ENCODE measurements around the gene DCTN4. TPM values are rescaled to one million over a fixed set of nuclear protein-coding genes. Genes with fewer than 3 reads are reported as not detected.

DCTN4 gene
- total RNA-seq, 1 experiment from 2014 or later, result 51.9 TPM

DNA sequence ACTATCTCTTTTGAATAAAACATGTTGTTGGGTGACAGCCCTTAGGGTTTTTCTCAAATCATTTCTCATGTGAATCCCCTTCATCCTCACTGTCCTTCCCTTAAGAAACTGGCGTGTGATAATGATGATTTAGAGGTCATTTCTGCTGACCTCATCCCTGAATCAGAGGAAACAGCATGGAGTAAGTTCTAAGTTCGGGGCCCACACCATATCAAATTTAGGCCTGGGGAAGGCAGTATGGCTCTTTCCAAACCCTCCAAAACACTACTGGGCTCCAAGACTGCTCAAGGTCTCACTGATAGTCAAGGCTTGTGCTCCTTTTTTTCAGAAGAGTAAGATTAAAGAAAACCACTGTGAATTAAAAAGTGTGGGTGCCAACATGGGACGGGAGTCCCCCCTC is 18.9 kb upstream of the DCTN4 start:
- intact Hi-C loops (cut with micrococcal nuclease; ENCODE audit: unreplicated experiment), result no loop called here
- peak overlapping the region; percentile 98 for H3K4me3 Mint-ChIP-seq (ENCODE audit: low read depth, unreplicated experiment)
- no peaks in the 10 kb centered on the region for H3K27me3 Mint-ChIP-seq (ENCODE audit: unreplicated experiment)
- no peak overlapping the region for H3K27ac Mint-ChIP-seq (ENCODE audit: unreplicated experiment)
- no TSS peak for BruUV-seq (replicated peaks)
- TF ChIP-seq CTCF (IDR thresholded peaks at IDR 0.05; ENCODE audit: unreplicated experiment), result no peak
- H3K4me1 Mint-ChIP-seq (ENCODE audit: low read depth, unreplicated experiment), result peaks cover 23% of the 10 kb centered on the region
- no peak for DNase-seq
- H3K36me3 Mint-ChIP-seq (ENCODE audit: insufficient read depth, unreplicated experiment), result peaks cover 19% of the 10 kb centered on the region
- CTCF ChIA-PET, result interaction anchor here (0.5 to 1.6 kb wide), 6 partner anchors 12 to 642 kb away, joined by 3 to 10 read pairs (median 4); partner anchors contain the start of genes DCTN4 and RBM22
- H3K9me3 Mint-ChIP-seq (ENCODE audit: low read depth, unreplicated experiment), result no peaks in the 10 kb centered on the region

DNA sequence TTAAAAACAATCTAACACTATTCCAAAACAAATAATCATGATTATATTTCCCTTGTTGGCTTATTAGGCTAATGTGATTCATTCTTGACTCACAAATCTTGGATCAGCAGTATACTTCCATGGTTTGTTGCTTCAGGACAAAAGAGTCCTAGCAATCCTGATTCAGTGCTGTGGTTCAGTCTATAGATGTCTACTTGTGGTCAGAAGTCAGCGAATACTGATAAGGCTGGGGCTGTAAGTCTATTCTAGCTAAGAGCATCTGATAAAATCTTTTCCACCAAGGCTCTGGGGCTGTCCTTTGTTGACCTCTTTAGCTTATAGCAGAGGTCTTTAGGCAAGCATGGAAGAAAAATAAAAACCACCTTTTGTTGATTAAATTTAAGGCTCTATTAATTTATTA is 15.3 kb upstream of the DCTN4 start:
- no TSS peak for BruUV-seq (replicated peaks)
- no peaks in the 10 kb centered on the region for H3K4me1 Mint-ChIP-seq (ENCODE audit: low read depth, unreplicated experiment)
- H3K4me3 Mint-ChIP-seq (ENCODE audit: low read depth, unreplicated experiment), result no peak overlapping the region
- TF ChIP-seq CTCF (IDR thresholded peaks at IDR 0.05; ENCODE audit: unreplicated experiment), result no peak
- H3K9me3 Mint-ChIP-seq (ENCODE audit: low read depth, unreplicated experiment), result no peaks in the 10 kb centered on the region
- intact Hi-C loops (cut with micrococcal nuclease; ENCODE audit: unreplicated experiment), result no loop called here
- no peak for DNase-seq
- no peaks in the 10 kb centered on the region for H3K27me3 Mint-ChIP-seq (ENCODE audit: unreplicated experiment)
- no peak overlapping the region for H3K27ac Mint-ChIP-seq (ENCODE audit: unreplicated experiment)
- CTCF ChIA-PET, result no interaction called here
- H3K36me3 Mint-ChIP-seq (ENCODE audit: insufficient read depth, unreplicated experiment), result peaks cover 11% of the 10 kb centered on the region

- peaks cover 16% of the 10 kb centered on the region for H3K27me3 Mint-ChIP-seq (ENCODE audit: unreplicated experiment)
- BruUV-seq (replicated peaks), result no TSS peak
- H3K36me3 Mint-ChIP-seq (ENCODE audit: insufficient read depth, unreplicated experiment), result no peaks in the 10 kb centered on the region
- no peak for TF ChIP-seq CTCF (IDR thresholded peaks at IDR 0.05; ENCODE audit: unreplicated experiment)
- no peak for DNase-seq
- CTCF ChIA-PET, result no interaction called here
- no peak overlapping the region for H3K4me3 Mint-ChIP-seq (ENCODE audit: low read depth, unreplicated experiment)
- no peak overlapping the region for H3K27ac Mint-ChIP-seq (ENCODE audit: unreplicated experiment)
- intact Hi-C loops (cut with micrococcal nuclease; ENCODE audit: unreplicated experiment), result no loop called here
- no peaks in the 10 kb centered on the region for H3K9me3 Mint-ChIP-seq (ENCODE audit: low read depth, unreplicated experiment)
- H3K4me1 Mint-ChIP-seq (ENCODE audit: low read depth, unreplicated experiment), result no peaks in the 10 kb centered on the region
Measured at GRCh38 chr5:150771034-150771795, 12.4 kb upstream of the DCTN4 start.

GRCh38 chr5:150766251-150766650 is 7.4 kb upstream of the DCTN4 start:
- DNase-seq, result no peak
- Mint-ChIP-seq H3K4me1 (ENCODE audit: low read depth, unreplicated experiment) (no peaks in the 10 kb centered on the region), H3K27me3 (ENCODE audit: unreplicated experiment) (peaks cover 26% of the 10 kb centered on the region), H3K4me3 (ENCODE audit: low read depth, unreplicated experiment) (no peak overlapping the region), H3K27ac (ENCODE audit: unreplicated experiment) (no peak overlapping the region), H3K9me3 (ENCODE audit: low read depth, unreplicated experiment) (peaks cover 6% of the 10 kb centered on the region), H3K36me3 (ENCODE audit: insufficient read depth, unreplicated experiment) (no peaks in the 10 kb centered on the region)
- no peak for TF ChIP-seq CTCF (IDR thresholded peaks at IDR 0.05; ENCODE audit: unreplicated experiment)
- no TSS peak for BruUV-seq (replicated peaks)
- CTCF ChIA-PET, result no interaction called here
- intact Hi-C loops (cut with micrococcal nuclease; ENCODE audit: unreplicated experiment), result no loop called here
